Breast epithelium (tissue), 4 donors: ENCODE data around the gene SMARCD3. TPM values are rescaled to one million over a fixed set of nuclear protein-coding genes. Genes with fewer than 3 reads are reported as not detected.

Experiments used
- DNase-seq, 2 donors: peaks; one replicate each; pipeline ENCODE4 v3.0.0-alpha.2; 2019; ENCODE audit warnings: low spot score in 2 of 2
- H3K27ac ChIP-seq, 2 donors: fragments of 200-600 bp; sonication (generic) in 1 of 2; one replicate each; pipeline ENCODE4 v1.5.1; 2016 to 2019; ENCODE audit warnings: mild to moderate bottlenecking in 1 of 2
- H3K27me3 ChIP-seq, 2 donors: fragments of 200-600 bp; sonication (generic) in 1 of 2; one replicate each; pipeline versions ENCODE4 v1.5.1 to v1.6.0; 2017 to 2019; ENCODE audit warnings: control low read depth in 1 of 2, mild to moderate bottlenecking in 1 of 2
- H3K36me3 ChIP-seq: fragments of 200-600 bp; one replicate; pipeline ENCODE4 v1.5.1; 2019
- H3K4me1 ChIP-seq, 2 donors: fragments of 200-600 bp; sonication (generic); one replicate each; pipeline ENCODE4 v1.5.1; 2016 to 2019; ENCODE audit warnings: control low read depth in 1 of 2
- H3K4me3 ChIP-seq, 3 donors: fragments of 200-600 bp; sonication (generic); 1 replicate in 2 of 3; 2 replicates in 1 of 3; pipeline ENCODE4 v1.5.1; 2016 to 2019; ENCODE audit warnings: mild to moderate bottlenecking in 3 of 3, moderate library complexity in 2 of 3
- H3K9me3 ChIP-seq, 2 donors: fragments of 200-600 bp; sonication (generic) in 1 of 2; one replicate each; pipeline ENCODE4 v1.5.1; 2016 to 2019; ENCODE audit warnings: control low read depth in 1 of 2
- CTCF ChIP-seq, 3 donors: fragments of 450-650 bp; IDR thresholded peaks; one replicate each; pipeline ENCODE4 v1.5.1; 2016 to 2017; ENCODE audit warnings: antibody characterized with exemption in 3 of 3, mild to moderate bottlenecking in 3 of 3, moderate library complexity in 3 of 3
- POLR2A ChIP-seq: fragments of 450-650 bp; IDR thresholded peaks from one replicate; pipeline ENCODE4 v1.6.1; 2016; ENCODE audit warnings: antibody characterized with exemption, mild to moderate bottlenecking, moderate library complexity
- POLR2AphosphoS5 ChIP-seq, 3 donors: sonication (generic); formaldehyde crosslinking; IDR thresholded peaks; one replicate each; pipeline ENCODE4 v1.6.1; 2017; ENCODE audit warnings: antibody characterized with exemption in 3 of 3
- intact Hi-C: fragments of 100-400 bp; cut with DNase I; formaldehyde crosslinking; loops from one replicate; pipeline ENCODE4 v1.15.1; 2023; ENCODE audit warnings: low total_unique reads
- total RNA-seq, 3 donors: library from RNA; depleted of rRNA; stranded (reverse); fragments of >200 nt; gene quantifications; one replicate each; pipeline ENCODE4 v1.1.0, GENCODE V29; 2016

Gene SMARCD3
- total RNA-seq, 3 donors from 2014 or later = 21.3 to 69.5 (median 43.5) TPM

GRCh38 chr7:151289891-151290290 lies 41.4 kb upstream of the SMARCD3 start:
- intact Hi-C loops = no loop called here
- Histone ChIP-seq H3K4me1 (no peaks in the 10 kb centered on the region), H3K9me3 (no peaks in the 10 kb centered on the region), H3K27ac (no peak overlapping the region), H3K27me3 (no peaks in the 10 kb centered on the region), H3K4me3 (no peak overlapping the region), H3K36me3 (no peaks in the 10 kb centered on the region)
- DNase-seq = no peak
- TF ChIP-seq POLR2A (no peak), CTCF (IDR thresholded peaks at IDR 0.05) (no peak), POLR2AphosphoS5 (IDR thresholded peaks at IDR 0.05) (no peak)

- no peak for TF ChIP-seq POLR2A
- no peak for TF ChIP-seq POLR2AphosphoS5 (IDR thresholded peaks at IDR 0.05)
- TF ChIP-seq CTCF (IDR thresholded peaks at IDR 0.05) = no peak
- H3K9me3 ChIP-seq = no peaks in the 10 kb centered on the region
- H3K36me3 ChIP-seq = no peaks in the 10 kb centered on the region
- DNase-seq = no peak
- H3K27ac ChIP-seq = no peak overlapping the region
- H3K4me3 ChIP-seq = no peak overlapping the region
- intact Hi-C loops = no loop called here
- H3K27me3 ChIP-seq = no peaks in the 10 kb centered on the region
- H3K4me1 ChIP-seq = no peaks in the 10 kb centered on the region
Observed at GRCh38 chr7:151286148-151286547, 37.7 kb upstream of the SMARCD3 start.

GRCh38 chr7:151283302-151283701 lies 34.8 kb upstream of the SMARCD3 start:
- Histone ChIP-seq H3K36me3 (no peaks in the 10 kb centered on the region), H3K27ac (no peak overlapping the region), H3K9me3 (no peaks in the 10 kb centered on the region), H3K4me3 (no peak overlapping the region), H3K4me1 (no peaks in the 10 kb centered on the region), H3K27me3 (peaks cover 0 to 2% of the 10 kb centered on the region in 2 donors)
- intact Hi-C loops = no loop called here
- TF ChIP-seq POLR2A (no peak), POLR2AphosphoS5 (IDR thresholded peaks at IDR 0.05) (no peak), CTCF (IDR thresholded peaks at IDR 0.05) (no peak)
- DNase-seq = no peak

- no peaks in the 10 kb centered on the region for H3K36me3 ChIP-seq
- peaks cover 0 to 5% of the 10 kb centered on the region in 2 donors for H3K4me1 ChIP-seq
- intact Hi-C loops = no loop called here
- TF ChIP-seq POLR2A (no peak), CTCF (IDR thresholded peaks at IDR 0.05) (no peak), POLR2AphosphoS5 (IDR thresholded peaks at IDR 0.05) (no peak)
- H3K27me3 ChIP-seq = peaks cover 0 to 2% of the 10 kb centered on the region in 2 donors
- H3K4me3 ChIP-seq = no peak overlapping the region
- no peak for DNase-seq
- H3K27ac ChIP-seq = no peak overlapping the region
- no peaks in the 10 kb centered on the region for H3K9me3 ChIP-seq
Observed at GRCh38 chr7:151282111-151282510, 33.6 kb upstream of the SMARCD3 start.

GRCh38 chr7:151281686-151282085 lies 33.2 kb upstream of the SMARCD3 start:
- peaks cover 0 to 5% of the 10 kb centered on the region in 2 donors for H3K4me1 ChIP-seq
- intact Hi-C loops = no loop called here
- no peak for TF ChIP-seq POLR2AphosphoS5 (IDR thresholded peaks at IDR 0.05)
- no peak for TF ChIP-seq CTCF (IDR thresholded peaks at IDR 0.05)
- TF ChIP-seq POLR2A = no peak
- H3K27me3 ChIP-seq = peaks cover 0 to 2% of the 10 kb centered on the region in 2 donors
- no peak overlapping the region for H3K27ac ChIP-seq
- no peak overlapping the region for H3K4me3 ChIP-seq
- no peaks in the 10 kb centered on the region for H3K9me3 ChIP-seq
- DNase-seq = no peak
- H3K36me3 ChIP-seq = no peaks in the 10 kb centered on the region
